ENCODE measurements around the gene RPL7L1. TPM values are rescaled to one million over a fixed set of nuclear protein-coding genes. Genes with fewer than 3 reads are reported as not detected.
A peak's percentile ranks its signal among the peaks of the same experiment; 100 is the strongest.

RPL7L1 gene
- total RNA-seq, 3 donors from 2014 or later: 47.4 to 61.4 (median 53.7) TPM

GRCh38 chr6:42845327-42845694, 34.1 kb upstream of the RPL7L1 start:
- peak in 2 of 3 donors; percentile 65 to 68 for DNase-seq
- intact Hi-C loops (cut with DNase I, micrococcal nuclease): no loop called here
- peak; percentile 99 for ATAC-seq

GRCh38 chr6:42846505-42846904, 32.9 kb upstream of the RPL7L1 start:
- intact Hi-C loops (cut with DNase I, micrococcal nuclease): no loop called here
- ATAC-seq: no peak
- DNase-seq: peak in 1 of 3 donors; percentile 9
- H3K4me3 ChIP-seq: no peak overlapping the region
- H3K36me3 ChIP-seq (ENCODE audit: low read depth): no peaks in the 10 kb centered on the region
- H3K9me3 ChIP-seq: no peaks in the 10 kb centered on the region
- TF ChIP-seq CTCF (IDR thresholded peaks at IDR 0.05): no peak
- peaks cover 6% of the 10 kb centered on the region for H3K4me1 ChIP-seq (ENCODE audit: low read depth)

More at GRCh38 chr6:42845327-42845694, 34.1 kb upstream of the RPL7L1 start:
- TF ChIP-seq CTCF (IDR thresholded peaks at IDR 0.05): no peak
- Histone ChIP-seq H3K36me3 (ENCODE audit: low read depth) (no peaks in the 10 kb centered on the region), H3K9me3 (no peaks in the 10 kb centered on the region), H3K4me1 (ENCODE audit: low read depth) (peaks cover 6% of the 10 kb centered on the region), H3K4me3 (no peak overlapping the region)

- intact Hi-C loops (cut with DNase I, micrococcal nuclease): no loop called here
- Histone ChIP-seq H3K9me3 (no peaks in the 10 kb centered on the region), H3K4me1 (ENCODE audit: low read depth) (peaks cover 6% of the 10 kb centered on the region), H3K36me3 (ENCODE audit: low read depth) (peaks cover 1% of the 10 kb centered on the region), H3K4me3 (no peak overlapping the region)
- no peak for ATAC-seq
- no peak for DNase-seq
- no peak for TF ChIP-seq CTCF (IDR thresholded peaks at IDR 0.05)
Observed at GRCh38 chr6:42848700-42849099, 30.7 kb upstream of the RPL7L1 start.

GRCh38 chr6:42851599-42851998, 27.8 kb upstream of the RPL7L1 start:
- Histone ChIP-seq H3K36me3 (ENCODE audit: low read depth) (peaks cover 4% of the 10 kb centered on the region), H3K4me3 (no peak overlapping the region), H3K4me1 (ENCODE audit: low read depth) (peaks cover under 1% of the 10 kb centered on the region), H3K9me3 (no peaks in the 10 kb centered on the region)
- no peak for ATAC-seq
- TF ChIP-seq CTCF (IDR thresholded peaks at IDR 0.05): no peak
- no peak for DNase-seq
- intact Hi-C loops (cut with DNase I, micrococcal nuclease): no loop called here

- H3K9me3 ChIP-seq: no peaks in the 10 kb centered on the region
Observed at GRCh38 chr6:42860036-42860435, 19.4 kb upstream of the RPL7L1 start.

More at GRCh38 chr6:42860036-42860435, 19.4 kb upstream of the RPL7L1 start:
- no peak for ATAC-seq
- intact Hi-C loops (cut with DNase I, micrococcal nuclease): no loop called here
- Histone ChIP-seq H3K36me3 (ENCODE audit: low read depth) (no peaks in the 10 kb centered on the region), H3K4me3 (no peak overlapping the region), H3K4me1 (ENCODE audit: low read depth) (no peaks in the 10 kb centered on the region)
- TF ChIP-seq CTCF (IDR thresholded peaks at IDR 0.05): no peak
- DNase-seq: no peak

Data from mucosa of descending colon (tissue), 3 donors.